NCI-H2227 (cell line): ENCODE data around the gene SLC40A1.

Experiments used
- DNase-seq: peaks from one replicate; lab custom pipeline; 2025; ENCODE audit not compliant: unreplicated experiment; lab: John Stamatoyannopoulos, UW

The SLC40A1 gene

DNA sequence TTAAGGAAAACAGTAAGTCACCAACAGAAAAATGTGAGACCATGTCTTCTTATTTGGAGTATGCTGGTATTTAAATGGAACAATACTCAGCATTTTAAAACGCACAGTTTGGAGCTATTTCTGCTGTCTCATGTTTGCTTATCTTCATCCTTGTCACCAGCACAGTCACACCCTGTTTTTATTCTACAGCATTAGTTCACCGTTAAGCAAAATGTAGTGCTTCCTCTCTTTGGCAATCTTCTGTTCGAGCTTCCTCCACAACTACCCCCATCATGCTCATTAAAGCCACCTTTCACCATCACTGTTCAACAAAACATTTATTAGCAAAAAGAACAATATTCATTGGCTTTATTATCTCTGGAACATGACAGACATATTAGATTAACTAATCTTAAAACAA is 64.0 kb downstream of the SLC40A1 start:
- no peak for DNase-seq

DNA sequence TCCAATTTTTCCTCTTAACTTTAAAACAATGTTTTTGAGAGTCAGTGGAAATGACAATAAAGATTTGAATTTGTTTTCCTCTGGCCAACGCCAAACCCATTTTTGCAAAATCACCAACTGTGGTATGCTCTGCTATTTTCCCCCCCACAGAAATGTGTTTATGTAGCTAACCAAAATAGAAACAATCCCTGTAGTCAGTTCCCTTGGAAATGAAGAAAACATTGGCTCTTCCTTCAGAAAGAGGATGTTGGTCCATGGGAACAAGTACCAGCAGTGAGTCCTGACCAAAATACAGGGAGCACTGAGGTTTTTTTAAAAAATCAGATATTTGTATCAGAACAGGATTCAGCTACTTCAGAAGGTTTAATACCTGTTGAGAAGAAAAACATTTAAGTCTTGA is 65.3 kb downstream of the SLC40A1 start:
- no peak for DNase-seq

DNA sequence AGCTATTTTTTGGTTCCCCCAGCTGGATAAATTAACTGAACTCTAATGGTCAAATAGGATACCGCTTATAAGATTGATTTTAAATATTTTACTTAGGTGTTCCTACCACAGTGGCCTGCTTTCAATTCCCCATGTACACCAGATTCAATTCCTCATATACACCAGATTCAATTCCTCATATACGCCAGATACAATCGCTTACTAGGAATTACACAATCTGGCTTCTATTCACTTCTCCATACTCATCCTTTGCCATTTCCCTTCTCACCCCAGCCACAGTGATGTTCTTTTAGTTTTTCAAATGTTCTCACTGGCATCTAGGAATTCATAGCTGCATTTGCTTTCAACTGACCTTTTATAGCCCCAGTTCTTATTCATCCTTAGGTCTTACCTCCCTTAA is 66.5 kb downstream of the SLC40A1 start:
- no peak for DNase-seq

DNA sequence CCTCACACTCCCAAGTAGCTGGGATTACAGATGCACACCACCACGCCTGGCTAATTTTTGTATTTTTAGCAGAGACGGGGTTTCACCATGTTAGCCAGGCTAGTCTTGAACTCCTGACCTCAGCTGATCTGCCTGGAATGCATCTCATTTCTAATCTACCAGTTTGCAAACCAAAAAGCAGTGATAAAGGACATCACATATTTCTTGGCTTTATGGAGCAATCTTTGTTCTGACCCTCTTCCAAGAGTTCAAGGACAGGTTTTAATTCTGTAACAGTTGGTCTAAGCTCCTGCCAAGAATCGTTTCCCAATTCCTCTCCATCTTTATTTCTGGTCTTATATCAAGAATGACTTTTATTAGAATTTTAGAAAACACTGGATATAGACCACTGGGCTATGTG is 67.7 kb downstream of the SLC40A1 start:
- DNase-seq = no peak

DNA sequence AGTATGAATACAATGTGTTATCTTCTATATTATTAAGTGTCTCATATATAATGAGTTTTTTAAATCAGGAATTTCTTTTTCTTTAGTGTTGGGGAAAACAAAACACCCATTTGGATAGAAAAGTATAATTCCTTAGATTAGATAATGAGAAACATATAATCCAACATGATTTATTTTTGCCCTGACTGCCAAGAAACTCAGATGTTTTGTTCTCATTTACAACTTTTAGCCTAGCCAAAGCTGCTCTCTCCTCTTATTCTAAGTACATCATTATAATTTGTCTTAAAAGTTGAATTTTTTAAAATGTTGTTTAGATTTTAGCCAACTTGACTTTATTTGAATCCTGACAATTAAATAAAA is 68.6 kb downstream of the SLC40A1 start:
- no peak for DNase-seq

DNA sequence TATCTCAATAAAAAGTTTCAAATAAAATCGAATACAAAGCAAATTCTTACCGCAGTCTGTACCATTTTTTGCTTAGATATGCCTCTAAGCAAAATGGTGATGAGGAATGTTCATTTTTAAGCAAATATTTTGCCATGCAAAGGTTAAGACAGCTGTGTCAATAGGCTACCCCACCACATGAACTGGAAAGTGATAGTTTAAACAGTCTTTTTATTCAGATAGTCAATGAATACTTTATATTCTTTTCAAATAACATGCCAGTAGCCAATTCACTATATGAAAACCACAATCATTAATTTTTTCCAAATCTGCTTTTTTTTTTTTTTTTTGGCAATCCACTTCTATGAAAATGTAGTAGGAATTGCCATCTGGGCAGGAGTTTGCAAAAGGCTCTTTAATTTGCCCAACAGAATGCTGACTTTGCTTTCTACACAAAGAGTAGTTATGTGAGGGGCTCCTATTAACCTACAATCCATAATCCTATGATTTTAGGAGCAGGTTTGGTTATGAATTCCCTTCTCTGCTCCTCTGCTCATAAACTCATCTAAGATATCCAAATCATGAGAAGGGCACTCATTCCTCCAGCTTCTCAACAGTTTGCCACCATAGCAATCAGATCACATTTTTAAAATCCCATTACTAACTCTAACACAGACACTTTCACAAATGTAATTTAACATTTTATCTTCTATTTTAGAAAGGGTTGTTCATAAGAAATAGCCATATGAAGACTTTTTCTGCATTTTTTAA is 69.2 kb downstream of the SLC40A1 start:
- no peak for DNase-seq
